Dendritic cell treated with granulocyte-macrophage colony-stimulating factor and Interleukin-4, amounts not matched to agents 40 ng/mL and 50 ng/mL, for 4 days (primary cell): ENCODE data around the gene TSPEAR.
A peak's percentile ranks its signal among the peaks of the same experiment; 100 is the strongest.

Experiments used
- H3K27ac Mint-ChIP-seq: one replicate; pipeline ENCODE4 v1.8.0; 2022; ENCODE audit warnings: mild to moderate bottlenecking, mixed read lengths
- H3K27me3 Mint-ChIP-seq: one replicate; pipeline ENCODE4 v1.8.0; 2022; ENCODE audit warnings: mild to moderate bottlenecking, mixed read lengths
- H3K36me3 Mint-ChIP-seq: one replicate; pipeline ENCODE4 v1.8.0; 2022; ENCODE audit warnings: low read depth, mixed read lengths
- H3K4me1 Mint-ChIP-seq: one replicate; pipeline ENCODE4 v1.8.0; 2022; ENCODE audit warnings: low read depth, mixed read lengths
- H3K4me3 Mint-ChIP-seq: one replicate; pipeline ENCODE4 v1.8.0; 2022; ENCODE audit warnings: mild to moderate bottlenecking, moderate library complexity, mixed read lengths
- H3K9me3 Mint-ChIP-seq: one replicate; pipeline ENCODE4 v1.8.0; 2022; ENCODE audit warnings: mixed read lengths
- intact Hi-C: fragments of 100-400 bp; cut with micrococcal nuclease; formaldehyde crosslinking; loops from one replicate; pipeline ENCODE4 v1.15.0; 2022

The TSPEAR gene

DNA sequence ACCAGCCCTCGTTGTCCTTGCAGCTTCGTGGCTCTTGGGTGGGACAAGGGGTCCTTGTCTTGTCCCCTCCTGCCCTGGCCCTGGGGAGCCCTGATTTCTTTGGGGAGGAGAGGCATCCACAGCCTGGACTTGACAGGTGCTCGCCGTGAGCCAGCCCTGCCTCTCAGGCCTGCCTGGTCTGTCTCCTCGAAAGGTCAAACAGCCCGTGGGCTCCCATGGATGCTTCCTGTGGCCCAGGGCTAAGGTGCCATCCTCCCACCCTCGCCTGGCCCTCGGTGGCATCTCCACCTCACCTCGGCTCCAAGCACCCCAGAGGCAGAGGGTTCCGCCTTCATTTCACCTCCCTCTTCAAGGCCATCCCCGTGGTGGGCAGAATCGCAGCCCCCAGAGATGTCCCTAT, 247.0 kb downstream of the TSPEAR start:
- Mint-ChIP-seq H3K36me3 (no peaks in the 10 kb centered on the region), H3K4me3 (no peak overlapping the region), H3K27me3 (peaks cover 2% of the 10 kb centered on the region), H3K4me1 (peaks cover 16% of the 10 kb centered on the region), H3K27ac (no peak overlapping the region), H3K9me3 (no peaks in the 10 kb centered on the region)
- intact Hi-C loops: no loop called here

- intact Hi-C loops: no loop called here
- Mint-ChIP-seq H3K27me3 (peaks cover 2% of the 10 kb centered on the region), H3K9me3 (no peaks in the 10 kb centered on the region), H3K27ac (no peak overlapping the region), H3K36me3 (no peaks in the 10 kb centered on the region), H3K4me3 (no peak overlapping the region), H3K4me1 (peaks cover 23% of the 10 kb centered on the region)
These were observed 247.6 kb downstream of the TSPEAR start for GRCh38 chr21:44463724-44464123.

DNA sequence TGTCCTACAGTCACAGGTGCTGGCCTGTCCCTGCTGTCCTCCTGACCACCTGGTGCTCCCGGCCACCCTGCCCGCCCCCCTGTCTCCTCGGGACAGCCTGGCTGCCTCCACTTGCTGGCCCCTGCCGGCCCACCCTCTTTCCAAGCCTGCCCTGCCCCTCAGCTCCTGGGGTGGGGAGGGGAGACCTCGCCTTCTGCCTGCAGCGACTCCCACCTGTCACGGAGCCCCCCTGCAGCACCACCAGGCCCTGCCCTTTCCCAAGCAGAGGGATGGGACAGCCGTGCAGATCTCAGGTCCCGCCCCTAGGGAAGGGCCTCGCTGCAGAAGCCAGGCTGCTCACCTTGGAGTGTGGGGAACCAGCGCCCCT, 248.6 kb downstream of the TSPEAR start:
- no peak overlapping the region for H3K27ac Mint-ChIP-seq
- intact Hi-C loops: no loop called here
- H3K27me3 Mint-ChIP-seq: peaks cover 2% of the 10 kb centered on the region
- H3K9me3 Mint-ChIP-seq: no peaks in the 10 kb centered on the region
- H3K4me1 Mint-ChIP-seq: peaks cover 30% of the 10 kb centered on the region
- peaks cover under 1% of the 10 kb centered on the region for H3K36me3 Mint-ChIP-seq
- H3K4me3 Mint-ChIP-seq: no peak overlapping the region

DNA sequence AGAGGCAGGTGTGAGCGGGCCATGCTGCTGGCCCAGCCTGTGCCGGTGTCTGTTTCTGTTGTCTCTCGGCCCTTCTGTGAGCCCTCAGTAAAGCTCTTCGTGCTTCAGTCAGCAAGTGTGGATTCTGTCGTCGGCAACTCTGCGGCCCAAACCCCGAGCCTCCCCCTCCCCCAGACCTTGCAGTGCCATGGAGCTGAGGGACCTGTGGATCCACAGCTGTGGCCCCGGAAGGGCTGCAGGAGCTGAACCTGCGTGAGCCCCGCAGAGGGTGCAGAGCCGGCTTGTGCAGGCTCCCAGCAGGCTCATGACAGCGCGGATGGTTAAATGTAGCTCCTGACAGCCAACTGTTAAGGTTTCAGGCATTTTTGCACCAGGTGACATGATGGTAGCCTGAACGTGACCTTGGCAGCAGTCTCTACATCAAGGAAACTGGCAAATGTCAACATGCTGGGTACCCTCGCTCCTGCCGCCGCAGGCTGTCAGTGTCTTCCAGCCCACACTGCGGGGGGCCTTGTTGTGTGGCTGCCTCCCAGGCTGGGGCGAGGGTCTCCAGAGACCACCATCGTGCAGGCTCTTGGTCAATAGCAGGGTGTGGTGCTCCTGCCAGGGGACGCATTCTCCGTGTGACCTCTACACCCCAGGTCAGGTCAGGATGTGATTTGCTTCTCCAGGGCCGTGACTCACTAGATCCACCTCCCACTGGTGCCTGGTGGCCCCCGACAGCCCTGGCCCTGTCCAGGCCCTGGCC, 249.1 kb downstream of the TSPEAR start:
- Mint-ChIP-seq H3K9me3 (no peaks in the 10 kb centered on the region), H3K36me3 (peaks cover 6% of the 10 kb centered on the region), H3K4me3 (no peak overlapping the region), H3K4me1 (peaks cover 30% of the 10 kb centered on the region), H3K27ac (no peak overlapping the region), H3K27me3 (peaks cover 2% of the 10 kb centered on the region)
- intact Hi-C loops: no loop called here

- Mint-ChIP-seq H3K9me3 (no peaks in the 10 kb centered on the region), H3K27me3 (peaks cover 3% of the 10 kb centered on the region), H3K4me1 (peaks cover 32% of the 10 kb centered on the region), H3K27ac (no peak overlapping the region), H3K36me3 (peaks cover 13% of the 10 kb centered on the region), H3K4me3 (no peak overlapping the region)
- intact Hi-C loops: no loop called here
These were observed 249.8 kb downstream of the TSPEAR start for GRCh38 chr21:44461464-44462001.

DNA sequence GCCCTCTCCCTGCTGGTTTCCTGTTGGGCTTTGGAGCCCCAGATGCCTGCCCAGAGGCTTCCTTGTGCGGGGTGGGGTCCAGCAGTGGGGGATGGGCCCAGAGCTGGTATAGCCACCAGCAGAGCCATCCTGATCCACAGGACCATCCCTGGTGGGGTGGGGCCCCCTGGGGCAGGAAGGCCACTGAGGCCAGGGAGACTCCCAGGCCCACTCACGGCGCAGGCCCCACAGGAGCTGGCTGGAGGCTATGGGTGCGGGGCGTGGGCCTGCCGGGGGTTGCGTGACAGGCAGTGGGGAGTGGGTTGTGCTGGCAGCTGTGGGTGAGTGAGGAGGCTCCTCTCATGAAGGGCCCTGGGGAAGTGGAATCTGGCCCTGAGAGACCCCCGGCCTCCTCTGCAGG, 250.4 kb downstream of the TSPEAR start:
- peak overlapping the region; percentile 68 for H3K27ac Mint-ChIP-seq
- peaks cover 15% of the 10 kb centered on the region for H3K36me3 Mint-ChIP-seq
- intact Hi-C loops: no loop called here
- peaks cover 5% of the 10 kb centered on the region for H3K27me3 Mint-ChIP-seq
- H3K4me1 Mint-ChIP-seq: peaks cover 37% of the 10 kb centered on the region
- H3K9me3 Mint-ChIP-seq: no peaks in the 10 kb centered on the region
- no peak overlapping the region for H3K4me3 Mint-ChIP-seq

- H3K27ac Mint-ChIP-seq: peak overlapping the region; percentile 68
- intact Hi-C loops: no loop called here
- no peak overlapping the region for H3K4me3 Mint-ChIP-seq
- H3K9me3 Mint-ChIP-seq: no peaks in the 10 kb centered on the region
- peaks cover 37% of the 10 kb centered on the region for H3K4me1 Mint-ChIP-seq
- peaks cover 15% of the 10 kb centered on the region for H3K36me3 Mint-ChIP-seq
- H3K27me3 Mint-ChIP-seq: peaks cover 5% of the 10 kb centered on the region
These were observed 251.0 kb downstream of the TSPEAR start for GRCh38 chr21:44460441-44460755.

DNA sequence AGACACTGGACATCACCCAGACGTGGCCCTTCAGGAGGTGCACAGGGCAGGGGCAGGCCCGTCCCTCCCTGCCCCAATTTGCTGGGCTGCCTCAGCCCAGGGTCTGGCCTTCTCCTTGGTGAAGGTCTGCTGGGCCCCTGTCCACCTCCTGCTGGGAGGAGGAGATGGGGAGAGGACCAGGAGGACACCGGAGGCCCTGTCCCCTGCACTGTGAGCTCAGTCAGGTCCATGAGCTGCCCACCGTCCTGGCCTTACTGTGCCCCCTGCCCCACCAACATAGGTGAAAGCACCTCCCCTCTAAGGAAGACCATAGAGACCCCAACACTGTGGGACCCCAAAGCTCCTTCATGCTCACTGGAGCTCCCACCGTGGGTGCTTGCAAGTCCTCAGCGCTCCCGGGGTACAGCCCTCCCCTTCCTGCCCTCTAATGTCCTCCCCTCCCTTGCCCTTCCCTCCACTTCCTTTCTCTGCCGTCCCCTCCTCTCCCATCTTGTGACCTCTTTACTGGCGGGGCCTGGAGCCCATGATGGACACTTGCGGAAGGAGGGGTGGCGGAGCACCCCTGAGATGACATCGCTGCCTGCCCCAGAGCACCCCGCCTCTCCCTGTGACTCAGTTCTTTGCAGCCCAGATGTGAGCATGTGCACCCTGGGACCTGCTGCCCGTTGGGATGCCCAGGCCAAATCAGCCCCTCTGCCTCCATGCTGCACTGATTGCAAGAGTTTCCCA, 251.5 kb downstream of the TSPEAR start:
- H3K9me3 Mint-ChIP-seq: no peaks in the 10 kb centered on the region
- H3K4me1 Mint-ChIP-seq: peaks cover 39% of the 10 kb centered on the region
- peak overlapping the region; percentile 68 for H3K27ac Mint-ChIP-seq
- H3K36me3 Mint-ChIP-seq: peaks cover 15% of the 10 kb centered on the region
- intact Hi-C loops: loop anchor here (5.0 kb wide), 1 partner anchor 448 kb away; the partner anchor contains the start of gene TRAPPC10
- H3K4me3 Mint-ChIP-seq: no peak overlapping the region
- peaks cover 7% of the 10 kb centered on the region for H3K27me3 Mint-ChIP-seq

DNA sequence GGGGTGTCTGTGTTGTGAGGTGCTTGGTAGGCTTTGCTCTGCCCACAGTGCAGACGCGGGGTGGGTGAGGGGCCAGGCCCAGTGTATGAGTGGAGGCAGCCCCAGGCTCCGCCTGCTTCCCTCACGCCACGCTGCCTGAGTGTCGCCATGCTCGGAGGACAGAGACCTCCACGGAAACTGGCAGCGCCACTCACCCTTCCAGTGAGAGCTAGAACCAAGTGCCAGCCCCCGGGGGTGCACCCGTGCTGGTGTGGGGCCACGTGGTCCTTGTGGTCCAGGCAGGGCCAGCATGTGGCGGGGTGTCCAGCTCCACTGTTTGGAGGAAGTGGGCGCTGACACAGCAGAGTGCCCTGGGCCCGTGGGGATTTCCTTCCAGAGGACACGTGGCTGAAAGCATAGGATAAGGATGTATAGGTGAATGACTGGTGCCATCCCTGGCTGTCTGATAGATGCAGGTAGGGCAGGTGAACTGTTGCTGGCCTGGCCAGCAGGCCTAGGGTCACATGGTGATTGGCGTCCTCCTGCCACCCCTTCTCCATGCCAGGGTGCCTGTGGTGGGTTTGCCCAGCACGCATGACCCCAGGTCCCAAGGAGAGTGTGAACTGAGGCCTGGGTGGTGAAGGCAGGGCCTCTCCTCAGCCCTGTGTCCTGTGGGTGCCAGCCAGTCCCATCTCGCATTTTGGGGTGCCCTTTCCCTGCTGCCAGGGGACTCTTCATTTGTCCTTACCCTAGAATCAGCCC, 252.2 kb downstream of the TSPEAR start:
- intact Hi-C loops: loop anchor here (5.0 kb wide), 1 partner anchor 447 kb away; the partner anchor contains the start of gene TRAPPC10
- peaks cover 15% of the 10 kb centered on the region for H3K36me3 Mint-ChIP-seq
- H3K9me3 Mint-ChIP-seq: no peaks in the 10 kb centered on the region
- H3K27ac Mint-ChIP-seq: no peak overlapping the region
- H3K4me3 Mint-ChIP-seq: no peak overlapping the region
- peaks cover 12% of the 10 kb centered on the region for H3K27me3 Mint-ChIP-seq
- H3K4me1 Mint-ChIP-seq: peaks cover 42% of the 10 kb centered on the region

GRCh38 chr21:44456915-44457736, 254.2 kb downstream of the TSPEAR start:
- intact Hi-C loops: loop anchor here (5.0 kb wide), 1 partner anchor 445 kb away; the partner anchor contains the start of gene TRAPPC10
- peaks cover 42% of the 10 kb centered on the region for H3K4me1 Mint-ChIP-seq
- no peaks in the 10 kb centered on the region for H3K9me3 Mint-ChIP-seq
- no peak overlapping the region for H3K27ac Mint-ChIP-seq
- H3K36me3 Mint-ChIP-seq: peaks cover 15% of the 10 kb centered on the region
- H3K27me3 Mint-ChIP-seq: peaks cover 25% of the 10 kb centered on the region
- H3K4me3 Mint-ChIP-seq: peak overlapping the region; percentile 81

DNA sequence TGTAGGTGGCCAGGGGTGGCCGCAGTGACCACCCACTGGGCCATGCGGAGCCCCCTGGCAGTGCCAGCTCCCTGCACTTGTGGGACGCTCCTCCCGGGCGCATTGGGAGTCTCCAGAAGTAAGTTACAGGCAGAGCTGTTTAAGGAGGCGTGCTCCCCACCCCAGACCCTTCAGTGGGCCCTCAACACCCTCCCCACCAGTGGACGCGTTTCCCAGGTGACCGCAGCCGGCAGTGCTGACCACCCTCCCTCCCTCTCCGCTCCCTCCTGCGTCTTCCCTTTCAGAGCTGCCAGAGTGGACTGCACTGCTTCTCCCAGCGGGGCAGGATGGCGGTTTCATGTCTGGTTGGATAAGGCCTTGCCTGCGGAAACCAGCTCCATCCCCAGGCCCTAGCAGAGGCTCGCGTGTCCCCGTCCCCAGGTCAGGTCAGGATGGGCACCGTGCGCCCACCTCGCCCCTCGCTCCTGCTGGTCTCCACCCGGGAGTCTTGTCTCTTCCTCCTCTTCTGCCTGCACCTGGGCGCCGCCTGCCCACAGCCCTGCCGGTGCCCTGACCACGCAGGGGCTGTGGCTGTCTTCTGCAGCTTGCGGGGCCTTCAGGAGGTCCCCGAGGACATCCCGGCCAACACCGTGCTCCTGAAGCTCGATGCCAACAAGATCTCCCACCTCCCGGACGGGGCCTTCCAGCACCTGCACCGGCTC, 255.0 kb downstream of the TSPEAR start:
- peak overlapping the region; percentile 58 for H3K27ac Mint-ChIP-seq
- intact Hi-C loops: loop anchor here (5.0 kb wide), 1 partner anchor 444 kb away; the partner anchor contains the start of gene TRAPPC10

GRCh38 chr21:44455524-44456213, 255.7 kb downstream of the TSPEAR start:
- peaks cover 39% of the 10 kb centered on the region for H3K27me3 Mint-ChIP-seq
- H3K9me3 Mint-ChIP-seq: no peaks in the 10 kb centered on the region
- H3K36me3 Mint-ChIP-seq: peaks cover 15% of the 10 kb centered on the region
- intact Hi-C loops: loop anchor here (2.0 to 5.0 kb wide), 2 partner anchors 117 to 443 kb away; partner anchors contain the start of genes CFAP410 and TRAPPC10
- H3K4me1 Mint-ChIP-seq: peaks cover 38% of the 10 kb centered on the region
- peak overlapping the region; percentile 81 for H3K4me3 Mint-ChIP-seq
- peak overlapping the region; percentile 58 for H3K27ac Mint-ChIP-seq

More for the DNA sequence above, 255.0 kb downstream of the TSPEAR start:
- H3K27me3 Mint-ChIP-seq: peaks cover 32% of the 10 kb centered on the region
- peaks cover 15% of the 10 kb centered on the region for H3K36me3 Mint-ChIP-seq
- peaks cover 42% of the 10 kb centered on the region for H3K4me1 Mint-ChIP-seq
- H3K9me3 Mint-ChIP-seq: no peaks in the 10 kb centered on the region
- H3K4me3 Mint-ChIP-seq: peak overlapping the region; percentile 81
